Natural killer cell treated with Interleukin-12 subunit alpha and Interleukin-12 subunit beta and Interleukin-15 and Interleukin-18, amount 100 ng/mL, for 72 hours (primary cell): ENCODE results near the gene HOXA2. TPM values are rescaled to one million over a fixed set of nuclear protein-coding genes. Genes with fewer than 3 reads are reported as not detected.

Experiments used
- ATAC-seq, 2 donors: fragments of 150-1000 bp; cut with Tn5 transposase in 1 of 2; sonication (Bioruptor Pico), chemical (Tn5 transposase) in 1 of 2; 2 replicates each; pipeline ENCODE4 v1.10.0; 2021
- DNase-seq: peaks from one replicate; pipeline ENCODE4 v3.0.0; 2022; ENCODE audit warnings: low spot score
- H3K27ac Mint-ChIP-seq, 2 donors: 1 replicate in 1 of 2; 2 replicates in 1 of 2; pipeline ENCODE4 v1.8.0; 2022; ENCODE audit warnings: mixed read lengths in 2 of 2, mild to moderate bottlenecking in 1 of 2, moderate library complexity in 1 of 2
- H3K27me3 Mint-ChIP-seq, 2 donors: 1 replicate in 1 of 2; 2 replicates in 1 of 2; pipeline ENCODE4 v1.8.0; 2022; ENCODE audit warnings: mixed read lengths in 2 of 2
- H3K36me3 Mint-ChIP-seq: one replicate; pipeline ENCODE4 v1.8.0; 2022; ENCODE audit warnings: mixed read lengths
- H3K4me1 Mint-ChIP-seq, 2 donors: 1 replicate in 1 of 2; 2 replicates in 1 of 2; pipeline ENCODE4 v1.8.0; 2022; ENCODE audit warnings: low read depth in 2 of 2, mixed read lengths in 2 of 2, mild to moderate bottlenecking in 1 of 2
- H3K4me3 Mint-ChIP-seq: one replicate; pipeline ENCODE4 v1.8.0; 2022; ENCODE audit warnings: mixed read lengths
- H3K9me3 Mint-ChIP-seq: 2 replicates; pipeline ENCODE4 v1.8.0; 2022; ENCODE audit warnings: mixed read lengths
- total RNA-seq, 2 donors: library from RNA; stranded (reverse); gene quantifications; one replicate each; pipeline ENCODE4 v1.2.3, GENCODE V29; 2022

Gene HOXA2
- total RNA-seq, 2 donors from 2014 or later = not detected

DNA sequence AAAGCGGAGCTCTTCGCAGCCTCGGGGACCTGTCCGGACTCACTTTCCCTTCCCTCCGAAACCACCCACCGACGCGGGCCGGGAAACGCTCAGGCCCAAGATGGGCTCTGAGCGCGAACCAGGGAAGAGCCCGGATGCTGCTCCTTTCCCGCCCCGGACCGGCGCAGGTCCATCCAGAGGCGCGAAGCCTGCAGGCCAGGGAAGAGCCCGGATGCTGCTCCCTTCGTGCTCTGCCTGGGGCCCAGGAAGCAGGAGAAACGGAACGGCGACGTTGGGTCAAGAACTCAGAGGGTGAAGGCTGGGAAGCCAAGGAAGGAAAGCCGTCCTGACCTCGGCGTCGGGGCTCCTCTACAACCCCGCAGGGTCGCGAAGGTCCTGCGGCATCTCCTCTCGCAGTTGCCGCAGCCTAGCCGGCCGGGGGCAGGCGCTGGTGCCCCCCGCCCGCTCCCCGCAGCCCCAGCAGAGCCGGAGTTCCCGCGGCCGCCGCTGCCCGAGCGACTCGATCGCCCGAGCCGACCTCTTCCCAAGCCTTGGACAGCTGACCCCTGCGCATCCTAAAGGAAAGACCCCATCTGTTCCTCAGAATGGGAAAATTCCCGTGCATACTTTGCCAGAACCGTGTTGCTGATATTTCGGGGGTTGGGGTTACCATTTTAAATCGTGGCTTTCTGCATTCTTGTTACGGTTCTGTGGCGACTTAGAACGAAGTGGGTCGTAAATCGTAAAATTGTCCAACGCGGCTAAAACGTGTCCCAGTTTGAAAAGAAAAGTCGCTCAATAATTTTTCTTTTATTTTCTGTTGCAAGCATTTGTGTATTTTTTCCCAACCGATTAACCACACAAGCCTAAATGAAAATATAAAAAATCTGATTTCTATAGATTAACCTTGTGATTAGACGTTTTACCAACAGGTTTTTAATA, 14.2 kb downstream of the HOXA2 start:
- Mint-ChIP-seq H3K36me3 (peaks cover 4% of the 10 kb centered on the region), H3K27ac (no peak overlapping the region), H3K27me3 (peaks cover 44 to 53% of the 10 kb centered on the region in 2 donors), H3K4me1 (peaks cover 0 to 12% of the 10 kb centered on the region in 2 donors), H3K4me3 (no peak overlapping the region), H3K9me3 (no peaks in the 10 kb centered on the region)
- peak in 1 of 2 donors; percentile 15 for ATAC-seq
- no peak for DNase-seq

- Mint-ChIP-seq H3K9me3 (no peaks in the 10 kb centered on the region), H3K4me3 (no peak overlapping the region), H3K27ac (no peak overlapping the region), H3K27me3 (peaks cover 8 to 11% of the 10 kb centered on the region in 2 donors), H3K4me1 (peaks cover 0 to 12% of the 10 kb centered on the region in 2 donors), H3K36me3 (peaks cover 4% of the 10 kb centered on the region)
- DNase-seq (no peak), ATAC-seq (peak in 1 of 2 donors; percentile 77)
Observed at GRCh38 chr7:27083646-27084045, 18.8 kb downstream of the HOXA2 start.

- no peak for ATAC-seq
- Mint-ChIP-seq H3K36me3 (no peaks in the 10 kb centered on the region), H3K9me3 (no peaks in the 10 kb centered on the region), H3K4me3 (no peak overlapping the region), H3K4me1 (peaks cover 0 to 8% of the 10 kb centered on the region in 2 donors), H3K27ac (no peak overlapping the region), H3K27me3 (peaks cover 3 to 4% of the 10 kb centered on the region in 2 donors)
- DNase-seq = no peak
Observed at GRCh38 chr7:27082171-27082570, 20.3 kb downstream of the HOXA2 start.

- no peak for ATAC-seq
- no peaks in the 10 kb centered on the region for H3K36me3 Mint-ChIP-seq
- H3K4me3 Mint-ChIP-seq = no peak overlapping the region
- peaks cover 0 to 1% of the 10 kb centered on the region in 2 donors for H3K27me3 Mint-ChIP-seq
- H3K9me3 Mint-ChIP-seq = no peaks in the 10 kb centered on the region
- H3K27ac Mint-ChIP-seq = no peak overlapping the region
- no peak for DNase-seq
- peaks cover 0 to 8% of the 10 kb centered on the region in 2 donors for H3K4me1 Mint-ChIP-seq
Observed at GRCh38 chr7:27080844-27081436, 21.5 kb downstream of the HOXA2 start.

DNA sequence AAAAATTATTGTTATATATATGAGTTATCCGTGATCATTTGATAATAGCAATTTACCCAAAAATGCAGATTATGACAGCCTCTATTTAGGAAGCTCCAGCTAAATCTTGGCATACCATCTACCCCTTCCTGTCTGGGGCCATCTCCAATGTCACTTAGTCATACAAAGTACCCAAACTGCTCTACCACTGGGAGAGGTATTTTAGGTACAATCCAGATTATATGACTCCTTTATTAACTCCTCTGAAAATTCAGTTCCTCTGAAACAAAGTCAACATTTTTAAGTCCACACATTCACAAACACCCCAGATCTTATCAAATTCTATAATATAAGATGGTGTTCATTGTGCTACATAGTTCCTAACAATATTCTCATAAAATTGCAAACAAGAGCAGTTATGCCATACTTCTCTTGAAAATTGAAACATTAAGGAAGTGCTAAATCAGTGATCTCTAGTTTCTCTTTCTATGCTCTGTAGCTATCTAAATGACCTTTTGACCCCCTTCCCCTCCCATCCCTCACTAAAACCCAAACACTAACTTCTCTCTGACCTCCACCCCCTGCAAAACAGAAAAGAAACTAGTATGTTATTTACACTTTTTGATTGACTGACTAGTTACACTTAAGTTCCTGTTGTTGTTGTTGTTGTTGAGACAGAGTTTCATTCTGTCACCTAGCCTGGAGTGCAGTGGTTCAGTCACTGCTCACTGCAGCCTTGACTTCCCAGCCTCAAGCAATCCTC, 23.1 kb downstream of the HOXA2 start:
- H3K27ac Mint-ChIP-seq = no peak overlapping the region
- no peak overlapping the region for H3K4me3 Mint-ChIP-seq
- no peak for DNase-seq
- H3K4me1 Mint-ChIP-seq = peaks cover 0 to 8% of the 10 kb centered on the region in 2 donors
- H3K27me3 Mint-ChIP-seq = no peaks in the 10 kb centered on the region
- no peak for ATAC-seq
- H3K36me3 Mint-ChIP-seq = no peaks in the 10 kb centered on the region
- no peaks in the 10 kb centered on the region for H3K9me3 Mint-ChIP-seq

DNA sequence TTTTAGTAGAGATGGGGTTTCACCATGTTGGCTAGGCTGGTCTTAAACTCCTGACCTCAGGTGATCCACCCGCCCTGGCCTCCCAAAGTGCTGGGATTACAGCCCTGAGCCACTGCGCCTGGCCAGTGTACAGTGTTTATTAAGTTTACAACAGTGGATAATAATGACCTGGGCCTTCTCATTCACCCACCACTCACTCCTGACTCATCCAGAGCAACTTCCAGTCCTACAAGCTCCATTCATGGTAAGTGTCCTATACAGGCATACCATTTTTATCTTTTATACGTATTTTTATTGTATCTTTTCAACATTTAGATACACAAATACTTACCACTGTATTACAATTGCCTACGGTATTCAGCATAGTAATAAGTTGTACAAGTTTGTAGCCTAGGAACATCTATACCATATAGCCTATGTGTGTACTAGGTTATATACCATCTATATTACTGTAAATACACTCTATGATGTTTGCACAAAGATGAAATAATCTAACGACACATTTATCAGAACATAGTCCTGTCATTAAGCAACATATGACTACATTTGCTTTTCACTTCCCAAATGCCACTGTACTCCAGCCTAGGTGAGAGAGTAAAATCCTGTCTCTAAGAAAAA, 23.8 kb downstream of the HOXA2 start:
- peaks cover 0 to 8% of the 10 kb centered on the region in 2 donors for H3K4me1 Mint-ChIP-seq
- no peaks in the 10 kb centered on the region for H3K9me3 Mint-ChIP-seq
- H3K27me3 Mint-ChIP-seq = no peaks in the 10 kb centered on the region
- H3K27ac Mint-ChIP-seq = no peak overlapping the region
- no peaks in the 10 kb centered on the region for H3K36me3 Mint-ChIP-seq
- H3K4me3 Mint-ChIP-seq = no peak overlapping the region
- ATAC-seq = no peak
- no peak for DNase-seq

DNA sequence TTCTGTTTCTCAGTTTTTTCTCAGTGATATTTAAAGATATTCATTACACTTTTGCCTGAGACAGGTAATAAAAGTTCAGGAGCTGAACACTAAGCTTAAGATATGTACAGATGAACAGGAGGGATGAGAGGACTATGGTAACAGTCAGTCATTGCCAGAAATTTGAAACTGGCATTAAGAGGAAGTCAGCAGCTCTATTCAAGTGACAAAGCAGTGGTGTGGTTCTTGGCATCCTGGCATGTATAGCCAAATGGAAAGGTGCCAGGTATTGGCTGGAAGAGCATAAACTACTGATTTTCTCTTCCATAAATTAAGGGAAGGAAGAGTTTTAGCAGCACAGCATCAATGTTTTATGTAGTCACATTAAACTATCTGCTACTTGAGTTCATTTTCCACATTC, 29.4 kb downstream of the HOXA2 start:
- no peak overlapping the region for H3K4me3 Mint-ChIP-seq
- no peaks in the 10 kb centered on the region for H3K4me1 Mint-ChIP-seq
- no peaks in the 10 kb centered on the region for H3K9me3 Mint-ChIP-seq
- DNase-seq = no peak
- ATAC-seq = no peak
- H3K27me3 Mint-ChIP-seq = peaks cover 2 to 7% of the 10 kb centered on the region in 2 donors
- H3K27ac Mint-ChIP-seq = no peak overlapping the region
- no peaks in the 10 kb centered on the region for H3K36me3 Mint-ChIP-seq

GRCh38 chr7:27071622-27072390, 30.7 kb downstream of the HOXA2 start:
- Mint-ChIP-seq H3K9me3 (no peaks in the 10 kb centered on the region), H3K4me1 (no peaks in the 10 kb centered on the region), H3K27ac (no peak overlapping the region), H3K4me3 (no peak overlapping the region), H3K27me3 (peaks cover 9 to 11% of the 10 kb centered on the region in 2 donors), H3K36me3 (no peaks in the 10 kb centered on the region)
- DNase-seq = no peak
- ATAC-seq = peak in 1 of 2 donors; percentile 75

DNA sequence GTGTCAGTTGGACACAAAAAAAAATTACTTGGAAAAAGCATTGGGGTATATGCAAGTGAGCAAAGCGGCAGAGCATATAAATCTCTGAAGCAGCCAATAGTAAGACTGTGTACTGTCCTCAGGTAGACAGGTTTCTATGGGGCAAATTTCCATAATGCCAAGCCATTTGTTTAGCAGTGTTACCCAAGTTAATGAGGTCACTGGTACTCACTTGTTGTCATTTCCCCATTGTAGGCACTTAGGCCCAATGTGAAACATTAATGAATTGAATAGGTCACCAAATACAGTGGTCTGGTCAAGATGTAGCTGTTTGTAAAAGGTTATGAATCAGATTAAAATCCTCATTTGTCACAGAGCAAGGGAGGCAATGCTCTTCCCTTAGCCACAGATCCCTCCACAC, 34.2 kb downstream of the HOXA2 start:
- H3K36me3 Mint-ChIP-seq = no peaks in the 10 kb centered on the region
- no peak overlapping the region for H3K27ac Mint-ChIP-seq
- peaks cover 11 to 23% of the 10 kb centered on the region in 2 donors for H3K27me3 Mint-ChIP-seq
- DNase-seq (no peak), ATAC-seq (no peak)
- no peak overlapping the region for H3K4me3 Mint-ChIP-seq
- no peaks in the 10 kb centered on the region for H3K4me1 Mint-ChIP-seq
- H3K9me3 Mint-ChIP-seq = no peaks in the 10 kb centered on the region

GRCh38 chr7:27066148-27066547, 36.3 kb downstream of the HOXA2 start:
- Mint-ChIP-seq H3K27me3 (peaks cover 11 to 18% of the 10 kb centered on the region in 2 donors), H3K36me3 (no peaks in the 10 kb centered on the region), H3K27ac (no peak overlapping the region), H3K4me1 (no peaks in the 10 kb centered on the region), H3K9me3 (no peaks in the 10 kb centered on the region), H3K4me3 (no peak overlapping the region)
- ATAC-seq (no peak), DNase-seq (no peak)

GRCh38 chr7:27065709-27066108, 36.8 kb downstream of the HOXA2 start:
- no peaks in the 10 kb centered on the region for H3K9me3 Mint-ChIP-seq
- H3K27ac Mint-ChIP-seq = no peak overlapping the region
- peaks cover 13 to 22% of the 10 kb centered on the region in 2 donors for H3K27me3 Mint-ChIP-seq
- H3K36me3 Mint-ChIP-seq = no peaks in the 10 kb centered on the region
- no peak for ATAC-seq
- no peaks in the 10 kb centered on the region for H3K4me1 Mint-ChIP-seq
- no peak for DNase-seq
- H3K4me3 Mint-ChIP-seq = no peak overlapping the region

DNA sequence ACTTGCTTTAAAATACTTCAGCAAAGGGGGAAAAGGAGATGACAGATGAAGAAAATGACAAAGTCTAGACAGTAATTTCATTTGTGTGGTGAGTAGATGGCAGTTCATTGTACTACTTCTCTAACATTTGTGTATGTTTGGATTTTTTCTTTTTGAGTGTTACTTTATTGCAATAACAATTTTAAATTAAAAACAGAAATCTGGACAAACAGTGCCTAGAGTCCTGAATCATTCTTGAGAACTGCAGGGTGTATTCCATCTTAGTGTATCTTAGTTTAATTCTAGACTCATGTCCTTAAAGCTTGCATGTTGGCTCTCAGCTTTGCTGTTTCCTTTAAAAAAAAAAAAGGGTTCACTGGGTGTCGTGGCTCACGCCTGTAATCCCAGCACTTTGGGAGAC, 37.8 kb downstream of the HOXA2 start:
- Mint-ChIP-seq H3K27ac (no peak overlapping the region), H3K4me1 (no peaks in the 10 kb centered on the region), H3K9me3 (no peaks in the 10 kb centered on the region), H3K4me3 (no peak overlapping the region), H3K36me3 (no peaks in the 10 kb centered on the region), H3K27me3 (peaks cover 21 to 33% of the 10 kb centered on the region in 2 donors)
- no peak for ATAC-seq
- DNase-seq = no peak

DNA sequence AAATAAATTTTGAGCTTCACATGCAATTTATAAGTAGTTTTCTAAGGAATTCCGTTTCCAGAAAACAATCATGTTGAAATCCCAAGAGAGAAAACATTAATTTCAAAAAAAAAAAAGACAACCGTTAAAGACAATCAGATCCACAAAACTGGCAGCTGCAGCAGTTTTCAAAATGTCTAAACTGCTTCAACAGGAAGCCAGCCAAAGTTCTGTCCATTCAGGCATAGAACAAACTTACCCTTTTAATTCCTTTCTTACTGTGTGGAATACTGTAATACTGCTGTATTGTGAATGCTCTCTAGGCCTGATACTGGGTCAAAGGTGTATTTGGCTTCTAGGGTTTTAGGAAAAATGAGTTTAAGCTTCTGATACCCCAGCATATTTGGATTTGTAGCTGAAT, 38.3 kb downstream of the HOXA2 start:
- no peak for DNase-seq
- no peak for ATAC-seq
- no peak overlapping the region for H3K4me3 Mint-ChIP-seq
- H3K27me3 Mint-ChIP-seq = peaks cover 23 to 38% of the 10 kb centered on the region in 2 donors
- H3K36me3 Mint-ChIP-seq = no peaks in the 10 kb centered on the region
- no peak overlapping the region for H3K27ac Mint-ChIP-seq
- H3K4me1 Mint-ChIP-seq = no peaks in the 10 kb centered on the region
- no peaks in the 10 kb centered on the region for H3K9me3 Mint-ChIP-seq
